HCT116 (cell line): ENCODE results near the gene SMAD7. TPM values are rescaled to one million over a fixed set of nuclear protein-coding genes. Genes with fewer than 3 reads are reported as not detected.

Source experiments
- ATAC-seq: fragments of 200-7000 bp; cut with Tn5 transposase; 2 replicates; pipeline ENCODE4 v1.9.1; 2020; ENCODE audit warnings: mild to moderate bottlenecking, moderate library complexity
- BruUV-seq: library from RNA; stranded (reverse); fragments of 400-500 nt; replicated peaks from 2 replicates; lab custom pipeline; 2021; lab: Mats Ljungman, UMichigan
- CTCF ChIA-PET: fragments of 300-600 bp; sonication (Branson Sonifier 250); formaldehyde crosslinking; loops from one replicate; lab custom pipeline; 2021; ENCODE audit warnings: antibody characterized with exemption; lab: Charles Lee
- POLR2A ChIA-PET: fragments of 300-600, 350-600 bp; sonication (Branson Sonifier 250); formaldehyde crosslinking; loops from one replicate; lab custom pipeline; 2021; ENCODE audit warnings: antibody characterized with exemption; lab: Charles Lee
- RAD21 ChIA-PET, 2 experiments: fragments of 300-600 bp; sonication (Branson Sonifier 250); formaldehyde crosslinking; loops; one replicate each; lab custom pipeline; 2023; ENCODE audit warnings: low total read pairs in 2 of 2; ENCODE audit not compliant: uncharacterized antibody in 2 of 2, unreplicated experiment in 2 of 2, low non-redundant PET in 1 of 2; lab: Charles Lee
- DNase-seq: peaks from one replicate; pipeline ENCODE4 v3.0.0-alpha.2; 2010; ENCODE audit warnings: low read depth, low spot score
- H2AFZ ChIP-seq: fragments of 200-600 bp; shearing (Covaris generic), sonication (generic); 2 replicates; pipeline ENCODE4 v1.6.1; 2017; ENCODE audit warnings: low read depth, mixed run types, mixed read lengths, antibody characterized with exemption, low read length; ENCODE audit not compliant: poor library complexity, severe bottlenecking
- H3K27ac ChIP-seq: 2 replicates; pipeline ENCODE4 v1.5.1; 2012; ENCODE audit warnings: low read depth, low read length
- H3K27me3 ChIP-seq: fragments of 200-600 bp; sonication (generic); 2 replicates; pipeline ENCODE4 v1.6.1; 2016; ENCODE audit warnings: mixed run types, low read length, mixed read lengths; ENCODE audit not compliant: insufficient read depth
- H3K36me3 ChIP-seq, 2 experiments: fragments of 200-500 bp in 1 of 2; fragments of 200-600 bp in 1 of 2; sonication (Bioruptor generic) in 1 of 2; sonication (generic) in 1 of 2; 2 replicates each; pipeline versions ENCODE4 v1.5.1 to v1.6.1; 2014 to 2016; ENCODE audit warnings: low read length in 2 of 2, inconsistent platforms in 1 of 2, mixed read lengths in 1 of 2, mixed run types in 1 of 2; ENCODE audit not compliant: insufficient read depth in 2 of 2, control insufficient read depth in 1 of 2
- H3K4me1 ChIP-seq, 2 experiments: fragments of 200-600 bp in 1 of 2; sonication (generic) in 1 of 2; 2 replicates each; pipeline versions ENCODE4 v1.5.1 to v1.6.1; 2012 to 2017; ENCODE audit warnings: low read length in 2 of 2, inconsistent platforms in 1 of 2, mild to moderate bottlenecking in 1 of 2, mixed read lengths in 1 of 2, mixed run types in 1 of 2, moderate library complexity in 1 of 2; ENCODE audit not compliant: insufficient read depth in 2 of 2, control insufficient read depth in 1 of 2
- H3K4me2 ChIP-seq: fragments of 200-600 bp; sonication (generic); 2 replicates; pipeline ENCODE4 v1.6.1; 2017; ENCODE audit warnings: mixed run types, low read length, mixed read lengths
- H3K4me3 ChIP-seq, 2 experiments: fragments of 200-600 bp in 1 of 2; sonication (generic) in 1 of 2; replicated peaks in 1 of 2; 2 replicates each; pipeline ENCODE4 v1.5.1; 2011 to 2016; ENCODE audit warnings: low read length in 2 of 2, control low read depth in 1 of 2, low read depth in 1 of 2, mild to moderate bottlenecking in 1 of 2, mixed read lengths in 1 of 2, mixed run types in 1 of 2
- H3K79me2 ChIP-seq: fragments of 200-600 bp; sonication (generic); 2 replicates; pipeline ENCODE4 v1.6.1; 2017; ENCODE audit warnings: mild to moderate bottlenecking, mixed run types, low read length, moderate library complexity, mixed read lengths; ENCODE audit not compliant: insufficient read depth
- H3K9ac ChIP-seq: fragments of 200-600 bp; sonication (generic); 2 replicates; pipeline ENCODE4 v1.6.1; 2016; ENCODE audit warnings: low read length, mixed read lengths
- H3K9me2 ChIP-seq: fragments of 200-600 bp; sonication (generic), shearing (Covaris generic); 2 replicates; pipeline ENCODE4 v1.6.1; 2017; ENCODE audit warnings: mixed run types, mild to moderate bottlenecking, moderate library complexity; ENCODE audit not compliant: insufficient read depth
- H3K9me3 ChIP-seq, 2 experiments: fragments of 200-500 bp in 1 of 2; fragments of 200-600 bp in 1 of 2; sonication (Bioruptor generic) in 1 of 2; sonication (generic) in 1 of 2; 2 replicates each; pipeline ENCODE4 v1.6.1; 2014 to 2017; ENCODE audit warnings: low read length in 2 of 2, mixed read lengths in 2 of 2, inconsistent platforms in 1 of 2, low read depth in 1 of 2, mild to moderate bottlenecking in 1 of 2, mixed run types in 1 of 2, moderate library complexity in 1 of 2; ENCODE audit not compliant: control insufficient read depth in 1 of 2, insufficient read depth in 1 of 2
- H4K20me1 ChIP-seq: fragments of 200-600 bp; sonication (generic), shearing (Covaris generic); 2 replicates; pipeline ENCODE4 v1.6.1; 2017; ENCODE audit warnings: mixed run types, mild to moderate bottlenecking, moderate library complexity; ENCODE audit not compliant: insufficient read depth
- ATF3 ChIP-seq: IDR thresholded peaks from 2 replicates; pipeline ENCODE4 v1.6.1; 2012
- EGR1 ChIP-seq: IDR thresholded peaks from 2 replicates; pipeline ENCODE4 v1.6.1; 2012; ENCODE audit warnings: low read depth
- ELF1 ChIP-seq: IDR thresholded peaks from 2 replicates; pipeline ENCODE4 v1.6.1; 2012; ENCODE audit warnings: low read depth, borderline replicate concordance
- EZH2 ChIP-seq: fragments of 200-600 bp; sonication (generic); IDR thresholded peaks from 2 replicates; pipeline ENCODE4 v1.6.1; 2017; ENCODE audit warnings: antibody characterized with exemption, mixed run types
- EZH2phosphoT487 ChIP-seq: fragments of 200-600 bp; IDR thresholded peaks from 2 replicates; pipeline ENCODE4 v1.6.1; 2018; ENCODE audit warnings: antibody characterized with exemption, borderline replicate concordance
- FOSL1 ChIP-seq: IDR thresholded peaks from 2 replicates; pipeline ENCODE4 v1.6.1; 2012; ENCODE audit warnings: low read depth
- JUND ChIP-seq: IDR thresholded peaks from 2 replicates; pipeline ENCODE4 v1.6.1; 2012
- RAD21 ChIP-seq: IDR thresholded peaks from 2 replicates; pipeline ENCODE4 v1.6.1; 2012; ENCODE audit warnings: low read depth, mild to moderate bottlenecking
- REST ChIP-seq: IDR thresholded peaks from 2 replicates; pipeline ENCODE4 v1.6.1; 2012; ENCODE audit warnings: low read depth
- SIN3A ChIP-seq: IDR thresholded peaks from 2 replicates; pipeline ENCODE4 v1.6.1; 2012; ENCODE audit warnings: low read depth
- SRF ChIP-seq: IDR thresholded peaks from 2 replicates; pipeline ENCODE4 v1.6.1; 2012; ENCODE audit warnings: low read depth
- ZBTB33 ChIP-seq: IDR thresholded peaks from 2 replicates; pipeline ENCODE4 v1.6.1; 2011; ENCODE audit warnings: mild to moderate bottlenecking, low read length, moderate library complexity; ENCODE audit not compliant: insufficient replicate concordance; ENCODE audit errors: extremely low read depth
- intact Hi-C: fragments of 100-400 bp; cut with micrococcal nuclease; formaldehyde crosslinking; loops from 2 replicates; pipeline ENCODE4 v1.10.0; 2022
- total RNA-seq: library from RNA; stranded (reverse); gene quantifications from one replicate; pipeline ENCODE4 v1.2.1, GENCODE V29; 2021; ENCODE audit not compliant: unreplicated experiment

Gene SMAD7
- total RNA-seq, 1 experiment from 2014 or later, result 7.2 TPM

- no TSS peak for BruUV-seq
- Histone ChIP-seq H3K4me2 (peak overlapping the region; percentile 51), H3K9me3 (no peaks in the 10 kb centered on the region), H3K27me3 (peaks cover 26% of the 10 kb centered on the region; the same call in 1 of the 2 replicates), H3K9ac (no peak overlapping the region), H4K20me1 (no peaks in the 10 kb centered on the region), H3K4me1 (peaks cover 8 to 21% of the 10 kb centered on the region in 2 experiments), H3K27ac (no peak overlapping the region), H2AFZ (no peak overlapping the region), H3K4me3 (no peak overlapping the region; a peak in 1 of 4 replicates), H3K36me3 (no peaks in the 10 kb centered on the region), H3K9me2 (no peaks in the 10 kb centered on the region), H3K79me2 (no peaks in the 10 kb centered on the region)
- RAD21 ChIA-PET, result no interaction called here
- CTCF ChIA-PET, result no interaction called here
- ATAC-seq (peak; percentile 1; the same call in 1 of the 2 replicates), DNase-seq (no peak)
- POLR2A ChIA-PET, result no interaction called here
- TF ChIP-seq EZH2 (no peak), JUND (no peak)
- intact Hi-C loops, result no loop called here
These were observed 78.3 kb downstream of the SMAD7 start for GRCh38 chr18:48872234-48873145.

- no peak overlapping the region for H3K4me2 ChIP-seq
- H3K36me3 ChIP-seq, result no peaks in the 10 kb centered on the region
- intact Hi-C loops, result no loop called here
- H3K4me3 ChIP-seq, result no peak overlapping the region
- no peaks in the 10 kb centered on the region for H4K20me1 ChIP-seq
- ChIA-PET RAD21 (no interaction called here), CTCF (no interaction called here), POLR2A (no interaction called here)
- H3K4me1 ChIP-seq, result peaks cover 8 to 21% of the 10 kb centered on the region in 2 experiments
- H3K9me2 ChIP-seq, result no peaks in the 10 kb centered on the region
- H3K9ac ChIP-seq, result no peak overlapping the region
- no peaks in the 10 kb centered on the region for H3K79me2 ChIP-seq
- no peak overlapping the region for H3K27ac ChIP-seq
- ATAC-seq, result no peak
- no peak overlapping the region for H2AFZ ChIP-seq
- peaks cover 24% of the 10 kb centered on the region; the same call in 1 of the 2 replicates for H3K27me3 ChIP-seq
- BruUV-seq, result no TSS peak
- DNase-seq, result no peak
- no peaks in the 10 kb centered on the region for H3K9me3 ChIP-seq
- no peak for TF ChIP-seq EGR1
- TF ChIP-seq SIN3A, result no peak
- no peak for TF ChIP-seq FOSL1
- TF ChIP-seq ZBTB33, result no peak
- TF ChIP-seq ATF3, result no peak
- TF ChIP-seq SRF, result no peak
- TF ChIP-seq EZH2phosphoT487, result no peak
- no peak for TF ChIP-seq ELF1
- TF ChIP-seq REST, result no peak
- TF ChIP-seq RAD21, result no peak
These were observed 79.2 kb downstream of the SMAD7 start for GRCh38 chr18:48871391-48872166.
